Lower lobe of right lung (tissue), 2 donors: ENCODE measurements around the gene ENAH. TPM values are rescaled to one million over a fixed set of nuclear protein-coding genes. Genes with fewer than 3 reads are reported as not detected.
A peak's percentile ranks its signal among the peaks of the same experiment; 100 is the strongest.

Source experiments
- ATAC-seq, 2 donors: fragments of 200-7000 bp; cut with Tn5 transposase; one replicate each; pipeline ENCODE4 v1.9.1; 2020 to 2022; ENCODE audit warnings: mild to moderate bottlenecking in 2 of 2, moderate library complexity in 2 of 2
- DNase-seq: peaks from one replicate; pipeline ENCODE4 v3.0.0-alpha.2; 2020
- H3K27ac ChIP-seq: fragments of 200-600 bp; one replicate; pipeline ENCODE4 v1.8.0; 2022
- H3K27me3 ChIP-seq: fragments of 200-600 bp; one replicate; pipeline ENCODE4 v1.8.0; 2022; ENCODE audit warnings: low read depth
- H3K36me3 ChIP-seq: fragments of 200-600 bp; one replicate; pipeline ENCODE4 v1.8.0; 2022; ENCODE audit warnings: mild to moderate bottlenecking
- H3K4me1 ChIP-seq: fragments of 200-600 bp; one replicate; pipeline ENCODE4 v1.8.0; 2022
- H3K4me3 ChIP-seq: fragments of 200-600 bp; one replicate; pipeline ENCODE4 v1.8.0; 2022; ENCODE audit warnings: mild to moderate bottlenecking
- H3K9me3 ChIP-seq: fragments of 200-600 bp; one replicate; pipeline ENCODE4 v1.8.0; 2022
- CTCF ChIP-seq: fragments of 200-600 bp; IDR thresholded peaks from one replicate; pipeline ENCODE4 v1.8.0; 2022; ENCODE audit warnings: antibody characterized with exemption, mild to moderate bottlenecking
- intact Hi-C: fragments of 100-400 bp; cut with DNase I; formaldehyde crosslinking; loops from one replicate; pipeline ENCODE4 v1.11.0; 2022
- total RNA-seq: library from RNA; stranded (reverse); fragmentation: NEBNext Ultra II Directional; extraction: Animal tissue kit (Norgen Biotek cat#: 25700); gene quantifications from one replicate; pipeline ENCODE4 v1.2.1, GENCODE V29; 2021
- donor health status: DM: no; HTN: yes; CAD: no; lungs with severe emphysema.

ENAH gene
- total RNA-seq, 1 donor from 2014 or later = 51.4 TPM

DNA sequence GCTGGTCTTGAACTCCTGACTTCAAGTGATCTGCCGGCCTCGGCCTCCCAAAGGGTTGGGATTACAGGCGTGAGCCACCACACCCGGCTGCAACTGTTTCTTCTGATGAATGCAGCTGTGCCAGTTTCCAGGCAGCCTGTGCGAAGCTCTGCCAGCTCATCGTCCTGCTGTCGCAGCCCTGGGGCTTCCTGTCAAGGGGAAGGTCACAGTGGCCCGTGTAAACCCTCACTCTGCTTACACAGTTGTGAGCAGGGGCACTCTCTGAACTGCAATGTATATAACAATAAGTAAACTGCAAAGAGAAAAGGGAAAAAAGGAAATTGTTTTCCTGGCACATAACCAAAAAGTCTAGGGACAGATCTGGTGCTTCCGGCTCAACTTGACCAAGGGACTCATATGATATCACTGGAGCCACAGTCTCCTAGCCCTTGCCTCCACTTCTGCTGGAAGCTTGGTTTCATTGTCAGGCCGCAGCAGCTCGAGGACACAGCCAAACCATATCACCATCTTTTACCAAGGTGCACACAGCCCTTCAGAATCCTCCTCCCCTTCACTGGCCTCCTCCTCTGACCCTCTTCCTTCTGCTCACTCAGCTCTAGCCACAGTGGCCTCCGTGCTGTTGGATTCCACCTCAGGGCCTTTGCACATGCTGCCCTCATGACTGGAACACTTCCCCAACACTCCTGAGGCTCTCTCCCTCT lies 202.3 kb downstream of the ENAH start:
- Histone ChIP-seq H3K4me1 (peaks cover 45% of the 10 kb centered on the region), H3K9me3 (no peaks in the 10 kb centered on the region), H3K27me3 (no peaks in the 10 kb centered on the region), H3K36me3 (no peaks in the 10 kb centered on the region), H3K27ac (no peak overlapping the region), H3K4me3 (no peak overlapping the region)
- ATAC-seq (peak; percentile 38 to 39), DNase-seq (peak; percentile 66)
- intact Hi-C loops = no loop called here
- no peak for TF ChIP-seq CTCF

GRCh38 chr1:225449774-225450173 lies 203.1 kb downstream of the ENAH start:
- Histone ChIP-seq H3K4me3 (no peak overlapping the region), H3K36me3 (no peaks in the 10 kb centered on the region), H3K9me3 (no peaks in the 10 kb centered on the region), H3K4me1 (peaks cover 44% of the 10 kb centered on the region), H3K27ac (no peak overlapping the region), H3K27me3 (no peaks in the 10 kb centered on the region)
- TF ChIP-seq CTCF = no peak
- ATAC-seq = no peak
- DNase-seq = no peak
- intact Hi-C loops = no loop called here

DNA sequence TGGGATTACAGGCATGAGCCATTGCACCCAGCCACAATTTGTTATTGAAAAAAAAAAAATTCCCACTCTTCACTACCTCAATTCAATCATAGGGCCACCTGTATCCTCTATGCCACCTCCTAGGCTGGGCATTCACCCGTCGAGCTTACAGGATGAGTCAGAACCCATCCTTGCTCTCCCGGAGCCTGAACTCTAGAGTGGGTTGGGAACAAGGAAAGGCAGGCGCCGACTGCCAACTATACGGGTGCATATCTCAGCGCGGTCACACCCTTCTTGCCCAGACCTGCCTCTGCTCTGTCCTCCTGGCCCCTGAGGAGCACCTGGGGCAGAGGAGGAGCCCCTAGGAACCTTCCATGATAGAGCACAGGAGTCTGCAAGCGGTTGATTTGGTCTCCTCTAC lies 203.7 kb downstream of the ENAH start:
- no peak for DNase-seq
- intact Hi-C loops = no loop called here

GRCh38 chr1:225448146-225448805 lies 204.6 kb downstream of the ENAH start:
- DNase-seq (no peak), ATAC-seq (no peak)
- H3K36me3 ChIP-seq = no peaks in the 10 kb centered on the region
- intact Hi-C loops = no loop called here
- H3K4me3 ChIP-seq = no peak overlapping the region
- H3K4me1 ChIP-seq = peaks cover 41% of the 10 kb centered on the region
- no peaks in the 10 kb centered on the region for H3K9me3 ChIP-seq
- no peaks in the 10 kb centered on the region for H3K27me3 ChIP-seq
- TF ChIP-seq CTCF = no peak
- H3K27ac ChIP-seq = peak overlapping the region; percentile 46

More for the DNA sequence above, 203.7 kb downstream of the ENAH start:
- no peaks in the 10 kb centered on the region for H3K27me3 ChIP-seq
- H3K9me3 ChIP-seq = no peaks in the 10 kb centered on the region
- no peak for TF ChIP-seq CTCF
- H3K4me1 ChIP-seq = peaks cover 44% of the 10 kb centered on the region
- H3K36me3 ChIP-seq = no peaks in the 10 kb centered on the region
- H3K27ac ChIP-seq = no peak overlapping the region
- no peak overlapping the region for H3K4me3 ChIP-seq
- ATAC-seq = no peak

GRCh38 chr1:225447650-225448089 lies 205.3 kb downstream of the ENAH start:
- peak in 1 of 2 donors; percentile 2 for ATAC-seq
- intact Hi-C loops = no loop called here
- no peak for DNase-seq

More at GRCh38 chr1:225447650-225448089, 205.3 kb downstream of the ENAH start:
- H3K4me3 ChIP-seq = no peak overlapping the region
- TF ChIP-seq CTCF = no peak
- H3K4me1 ChIP-seq = peaks cover 45% of the 10 kb centered on the region
- H3K36me3 ChIP-seq = no peaks in the 10 kb centered on the region
- no peaks in the 10 kb centered on the region for H3K9me3 ChIP-seq
- H3K27ac ChIP-seq = peak overlapping the region; percentile 56
- H3K27me3 ChIP-seq = no peaks in the 10 kb centered on the region
